HEK293T (cell line): Measurements from ENCODE around the gene ZPLD1.

Source experiments
- CTCF ChIA-PET: fragments of 350-600 bp; formaldehyde crosslinking; extraction: SDS; loops from one replicate; lab custom pipeline; 2021; ENCODE audit warnings: antibody characterized with exemption, inconsistent platforms; lab: Yijun Ruan, JAX
- POLR2A ChIA-PET: fragments of 350-600 bp; formaldehyde crosslinking; extraction: SDS; loops from one replicate; lab custom pipeline; 2020; ENCODE audit warnings: antibody characterized with exemption, inconsistent platforms; lab: Yijun Ruan, JAX
- DNase-seq: peaks from one replicate; pipeline ENCODE4 v3.0.0; 2012; ENCODE audit warnings: mixed read lengths; ENCODE audit errors: extremely low spot score
- ARNT ChIP-seq: fragments of 450-650 bp; IDR thresholded peaks from 2 replicates; pipeline ENCODE4 v1.6.1; 2017; ENCODE audit warnings: mild to moderate bottlenecking
- BHLHE40 ChIP-seq: fragments of 450-650 bp; IDR thresholded peaks from 2 replicates; pipeline ENCODE4 v1.6.1; 2016; ENCODE audit warnings: mild to moderate bottlenecking, moderate library complexity, borderline replicate concordance
- CTBP1 ChIP-seq: fragments of 450-650 bp; IDR thresholded peaks from 2 replicates; pipeline ENCODE4 v1.6.1; 2016; ENCODE audit warnings: borderline replicate concordance
- ELF4 ChIP-seq: fragments of 450-650 bp; IDR thresholded peaks from 2 replicates; pipeline ENCODE4 v1.6.1; 2017; ENCODE audit warnings: antibody characterized with exemption
- FOXA1 ChIP-seq: fragments of 450-650 bp; IDR thresholded peaks from 2 replicates; pipeline ENCODE4 v1.6.1; 2016; ENCODE audit warnings: mild to moderate bottlenecking
- FOXK2 ChIP-seq: fragments of 450-650 bp; IDR thresholded peaks from 2 replicates; pipeline ENCODE4 v1.6.1; 2016; ENCODE audit warnings: mild to moderate bottlenecking
- FOXM1 ChIP-seq: fragments of 450-650 bp; IDR thresholded peaks from 2 replicates; pipeline ENCODE4 v1.6.1; 2017; ENCODE audit warnings: mild to moderate bottlenecking, borderline replicate concordance
- HDGF ChIP-seq: fragments of 450-650 bp; IDR thresholded peaks from 2 replicates; pipeline ENCODE4 v1.6.1; 2017; ENCODE audit warnings: antibody characterized with exemption, borderline replicate concordance
- L3MBTL2 ChIP-seq: fragments of 450-650 bp; conservative IDR thresholded peaks from 2 replicates; pipeline ENCODE4 v1.6.1; 2016; ENCODE audit warnings: mild to moderate bottlenecking
- LEF1 ChIP-seq: fragments of 450-650 bp; IDR thresholded peaks from 2 replicates; pipeline ENCODE4 v1.6.1; 2017; ENCODE audit warnings: mild to moderate bottlenecking, borderline replicate concordance
- NFRKB ChIP-seq: fragments of 450-650 bp; IDR thresholded peaks from 2 replicates; pipeline ENCODE4 v1.6.1; 2016; ENCODE audit warnings: mild to moderate bottlenecking, moderate library complexity
- SP1 ChIP-seq: fragments of 450-650 bp; IDR thresholded peaks from 2 replicates; pipeline ENCODE4 v1.6.1; 2017
- SUZ12 ChIP-seq: fragments of 450-650 bp; IDR thresholded peaks from 2 replicates; pipeline ENCODE4 v1.6.1; 2016; ENCODE audit warnings: mild to moderate bottlenecking
- TARDBP ChIP-seq: fragments of 450-650 bp; IDR thresholded peaks from 2 replicates; pipeline ENCODE4 v1.6.1; 2016
- ZNF384 ChIP-seq: fragments of 450-650 bp; IDR thresholded peaks from 2 replicates; pipeline ENCODE4 v1.6.1; 2016
- TF ChIP-seq, protein P1 (sequence below): fragments of 450-650 bp; IDR thresholded peaks from 2 replicates; pipeline ENCODE4 v1.6.1; 2016

The ZPLD1 gene

GRCh38 chr3:102470066-102470465 is 35.3 kb downstream of the ZPLD1 start:
- TF ChIP-seq ZNF384 (no peak), NFRKB (no peak), SP1 (no peak), ELF4 (no peak), HDGF (no peak), FOXA1 (no peak), SUZ12 (no peak), BHLHE40 (no peak), L3MBTL2 (no peak), CTBP1 (no peak), LEF1 (no peak), TARDBP (no peak), FOXM1 (no peak), FOXK2 (no peak)
- TF ChIP-seq, protein P1, sequence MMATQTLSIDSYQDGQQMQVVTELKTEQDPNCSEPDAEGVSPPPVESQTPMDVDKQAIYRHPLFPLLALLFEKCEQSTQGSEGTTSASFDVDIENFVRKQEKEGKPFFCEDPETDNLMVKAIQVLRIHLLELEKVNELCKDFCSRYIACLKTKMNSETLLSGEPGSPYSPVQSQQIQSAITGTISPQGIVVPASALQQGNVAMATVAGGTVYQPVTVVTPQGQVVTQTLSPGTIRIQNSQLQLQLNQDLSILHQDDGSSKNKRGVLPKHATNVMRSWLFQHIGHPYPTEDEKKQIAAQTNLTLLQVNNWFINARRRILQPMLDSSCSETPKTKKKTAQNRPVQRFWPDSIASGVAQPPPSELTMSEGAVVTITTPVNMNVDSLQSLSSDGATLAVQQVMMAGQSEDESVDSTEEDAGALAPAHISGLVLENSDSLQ, result no peak
- ChIA-PET CTCF (interaction anchor here (0.8 kb wide), 1 partner anchor 137 kb away, joined by 4 read pairs; no protein-coding TSS in a partner anchor), POLR2A (no interaction called here)
- no peak for DNase-seq

DNA sequence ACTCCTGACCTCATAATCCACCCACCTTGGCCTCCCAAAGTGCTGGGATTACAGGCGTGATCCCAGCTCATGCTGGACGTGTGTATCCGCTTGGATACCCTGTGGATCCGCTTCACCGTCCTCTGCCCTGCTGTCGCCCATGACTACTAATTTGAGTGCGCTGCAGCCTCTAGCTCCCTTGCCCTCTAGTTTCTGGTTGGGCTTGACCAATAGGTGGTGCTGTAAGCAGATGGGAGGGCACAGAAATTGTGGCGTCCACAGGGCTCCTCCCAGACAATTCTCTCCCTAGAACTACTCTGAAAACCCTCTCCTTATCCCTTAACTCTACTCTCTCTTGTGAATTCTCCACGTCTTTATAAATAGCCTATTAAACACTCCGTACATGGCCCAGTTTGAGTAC is 36.2 kb downstream of the ZPLD1 start:
- CTCF ChIA-PET, result interaction anchor here (0.6 to 1.0 kb wide), 3 partner anchors 9 to 138 kb away, joined by 3 to 4 read pairs (median 3); no protein-coding TSS in a partner anchor
- peak; percentile 11 for DNase-seq
- POLR2A ChIA-PET, result no interaction called here
- TF ChIP-seq LEF1 (no peak), SP1 (no peak), L3MBTL2 (no peak), FOXM1 (no peak), ZNF384 (no peak), FOXA1 (no peak), ARNT (no peak), ELF4 (no peak), SUZ12 (no peak), FOXK2 (no peak), HDGF (no peak), CTBP1 (no peak), BHLHE40 (no peak)
- TF ChIP-seq, protein P1, result no peak

- POLR2A ChIA-PET, result no interaction called here
- TF ChIP-seq, protein P1, result no peak
- no peak for TF ChIP-seq TARDBP
- TF ChIP-seq FOXM1, result no peak
- CTCF ChIA-PET, result interaction anchor here (1.0 kb wide), 1 partner anchor 8 kb away, joined by 3 read pairs; no protein-coding TSS in a partner anchor
- no peak for DNase-seq
These were observed 36.7 kb downstream of the ZPLD1 start for GRCh38 chr3:102471491-102471890.

- POLR2A ChIA-PET, result no interaction called here
- TF ChIP-seq LEF1 (no peak), L3MBTL2 (no peak), SUZ12 (no peak), FOXM1 (no peak), HDGF (no peak), SP1 (no peak)
- CTCF ChIA-PET, result no interaction called here
- no peak for DNase-seq
These were observed 38.8 kb downstream of the ZPLD1 start for GRCh38 chr3:102473648-102474047.

DNA sequence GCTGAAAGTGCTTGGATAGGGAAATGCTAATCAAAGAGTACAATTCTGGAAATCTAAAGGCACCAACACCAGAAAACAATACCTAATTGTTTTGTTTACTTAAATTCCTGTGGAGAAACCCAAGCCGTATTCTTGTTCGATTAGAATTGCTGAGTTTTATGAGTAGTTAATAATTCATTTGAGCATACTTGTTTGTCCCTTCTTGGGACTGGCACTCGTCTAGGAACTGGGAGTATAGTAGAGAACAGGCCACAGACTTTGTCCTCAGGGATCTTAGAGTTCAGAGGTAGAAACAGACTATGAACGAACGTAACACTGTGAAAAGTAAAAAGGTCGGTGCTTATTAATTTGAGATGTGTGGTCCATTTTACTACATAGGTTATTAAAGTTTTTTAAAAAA is 39.4 kb downstream of the ZPLD1 start:
- POLR2A ChIA-PET, result no interaction called here

More for the DNA sequence above, 39.4 kb downstream of the ZPLD1 start:
- DNase-seq, result no peak
- TF ChIP-seq ZNF384 (no peak), HDGF (no peak), FOXM1 (no peak), LEF1 (no peak), FOXA1 (no peak), NFRKB (no peak), SUZ12 (no peak), CTBP1 (no peak), BHLHE40 (no peak), FOXK2 (no peak), TARDBP (no peak), L3MBTL2 (no peak), ARNT (no peak)
- TF ChIP-seq, protein P1, result no peak
- CTCF ChIA-PET, result no interaction called here
